ENCODE measurements around the gene CDH8. TPM values are rescaled to one million over a fixed set of nuclear protein-coding genes. Genes with fewer than 3 reads are reported as not detected.
"Not testable (repeated sequence)": the region's sequence is repeated elsewhere in the genome, so short reads cannot be mapped to it uniquely, and the experiment has no call there.

Gene CDH8
- total RNA-seq, 1 donor, result not detected

DNA sequence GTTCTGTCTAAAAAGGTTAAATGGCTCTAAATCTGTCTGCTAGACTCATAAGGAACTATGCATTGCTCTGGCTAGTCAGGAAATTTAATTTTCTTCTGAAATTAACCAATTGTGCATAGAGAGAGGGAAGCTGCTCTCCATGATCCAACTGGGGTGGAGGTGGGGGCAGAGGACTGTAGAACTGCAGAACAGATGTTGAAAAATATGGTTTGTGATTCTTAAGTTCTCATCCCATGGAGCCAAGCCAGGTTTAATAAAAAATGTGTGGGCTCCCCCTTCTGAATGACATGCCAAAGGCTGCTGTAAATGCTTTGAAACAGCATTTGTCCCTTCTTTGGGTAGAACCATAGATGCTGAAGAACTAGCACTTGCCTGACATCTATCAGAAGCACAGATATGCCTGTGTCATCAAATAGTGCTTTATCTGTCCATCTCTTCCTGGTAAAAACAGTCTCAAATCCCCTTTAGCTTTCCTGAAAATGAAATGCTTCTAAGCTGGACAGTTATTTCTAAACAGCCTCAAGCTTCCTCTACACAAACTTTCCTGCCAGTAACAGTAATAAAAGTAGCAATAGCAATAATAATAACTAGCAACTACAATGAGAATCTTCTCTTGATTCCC, 221.4 kb downstream of the CDH8 start:
- H3K4me3 ChIP-seq (ENCODE audit: low read depth, low read length), result no peak overlapping the region
- TF ChIP-seq, protein P1, sequence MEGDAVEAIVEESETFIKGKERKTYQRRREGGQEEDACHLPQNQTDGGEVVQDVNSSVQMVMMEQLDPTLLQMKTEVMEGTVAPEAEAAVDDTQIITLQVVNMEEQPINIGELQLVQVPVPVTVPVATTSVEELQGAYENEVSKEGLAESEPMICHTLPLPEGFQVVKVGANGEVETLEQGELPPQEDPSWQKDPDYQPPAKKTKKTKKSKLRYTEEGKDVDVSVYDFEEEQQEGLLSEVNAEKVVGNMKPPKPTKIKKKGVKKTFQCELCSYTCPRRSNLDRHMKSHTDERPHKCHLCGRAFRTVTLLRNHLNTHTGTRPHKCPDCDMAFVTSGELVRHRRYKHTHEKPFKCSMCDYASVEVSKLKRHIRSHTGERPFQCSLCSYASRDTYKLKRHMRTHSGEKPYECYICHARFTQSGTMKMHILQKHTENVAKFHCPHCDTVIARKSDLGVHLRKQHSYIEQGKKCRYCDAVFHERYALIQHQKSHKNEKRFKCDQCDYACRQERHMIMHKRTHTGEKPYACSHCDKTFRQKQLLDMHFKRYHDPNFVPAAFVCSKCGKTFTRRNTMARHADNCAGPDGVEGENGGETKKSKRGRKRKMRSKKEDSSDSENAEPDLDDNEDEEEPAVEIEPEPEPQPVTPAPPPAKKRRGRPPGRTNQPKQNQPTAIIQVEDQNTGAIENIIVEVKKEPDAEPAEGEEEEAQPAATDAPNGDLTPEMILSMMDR (IDR thresholded peaks at IDR 0.05; ENCODE audit: insufficient read depth, low read depth, low read length), result no peak
- DNase-seq (ENCODE audit: low read depth), result no peak

- no peak for DNase-seq (ENCODE audit: low read depth)
- TF ChIP-seq, protein P1 (IDR thresholded peaks at IDR 0.05; ENCODE audit: insufficient read depth, low read depth, low read length), result no peak
- H3K4me3 ChIP-seq (ENCODE audit: low read depth, low read length), result no peak overlapping the region
These were observed 222.9 kb downstream of the CDH8 start for GRCh38 chr16:61813339-61813738.

DNA sequence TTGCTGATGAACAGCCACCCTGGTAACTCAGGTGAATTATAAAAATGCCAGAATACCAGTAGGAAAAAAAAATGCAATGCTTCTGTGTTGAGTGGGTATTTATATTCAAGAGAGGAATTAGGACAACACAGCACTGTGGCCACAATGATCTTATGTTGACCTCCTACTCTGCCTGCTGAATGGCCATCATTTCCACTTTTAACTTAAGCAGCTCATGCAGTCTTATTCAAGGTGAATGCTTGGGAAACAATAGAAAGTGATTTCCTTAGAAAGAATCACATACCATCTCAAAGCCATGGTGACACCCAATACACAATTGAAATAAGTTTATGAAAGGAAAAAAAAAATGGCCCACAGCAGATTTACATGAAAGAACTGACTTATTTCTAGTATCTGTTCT, 224.0 kb downstream of the CDH8 start:
- no peak overlapping the region for H3K4me3 ChIP-seq (ENCODE audit: low read depth, low read length)
- no peak for DNase-seq (ENCODE audit: low read depth)
- TF ChIP-seq, protein P1 (IDR thresholded peaks at IDR 0.05; ENCODE audit: insufficient read depth, low read depth, low read length), result no peak

GRCh38 chr16:61807551-61807950, 228.7 kb downstream of the CDH8 start:
- DNase-seq (ENCODE audit: low read depth), result no peak
- TF ChIP-seq, protein P1 (IDR thresholded peaks at IDR 0.05; ENCODE audit: insufficient read depth, low read depth, low read length), result no peak
- no peak overlapping the region for H3K4me3 ChIP-seq (ENCODE audit: low read depth, low read length)

- not testable (repeated sequence) for H3K4me3 ChIP-seq (ENCODE audit: low read depth, low read length); DNase-seq (ENCODE audit: low read depth)
These were observed 235.0 kb downstream of the CDH8 start for GRCh38 chr16:61801217-61801616.

DNA sequence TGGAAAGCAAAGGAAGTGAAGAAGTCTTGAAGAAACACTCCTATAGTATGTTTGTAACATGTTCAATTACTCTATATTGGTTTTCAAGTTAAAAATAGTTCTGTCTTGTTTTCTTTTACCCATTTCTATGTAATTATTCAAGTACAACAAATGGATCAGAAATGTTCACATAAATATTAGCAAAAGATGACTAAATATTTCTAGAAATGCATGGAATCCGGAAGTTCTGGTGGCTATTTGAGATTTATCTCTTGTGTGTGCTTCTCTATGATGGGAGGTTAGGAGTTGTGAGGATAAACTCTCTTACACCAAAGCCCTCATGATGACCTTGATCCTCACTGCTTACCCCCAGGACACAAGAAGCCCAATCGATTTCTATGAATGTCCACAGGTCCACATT, 237.5 kb downstream of the CDH8 start:
- TF ChIP-seq, protein P1 (IDR thresholded peaks at IDR 0.05; ENCODE audit: insufficient read depth, low read depth, low read length), result no peak
- H3K4me3 ChIP-seq (ENCODE audit: low read depth, low read length), result no peak overlapping the region
- no peak for DNase-seq (ENCODE audit: low read depth)

GRCh38 chr16:61797961-61798507, 238.2 kb downstream of the CDH8 start:
- no peak overlapping the region for H3K4me3 ChIP-seq (ENCODE audit: low read depth, low read length)
- DNase-seq (ENCODE audit: low read depth), result no peak
- TF ChIP-seq, protein P1 (IDR thresholded peaks at IDR 0.05; ENCODE audit: insufficient read depth, low read depth, low read length), result no peak

Measured in fibroblast of villous mesenchyme (primary cell).